ENCODE measurements around the gene CCNL2. TPM values are rescaled to one million over a fixed set of nuclear protein-coding genes. Genes with fewer than 3 reads are reported as not detected.

The CCNL2 gene
- total RNA-seq, 4 donors from 2014 or later, result 311 to 362 (median 339) TPM

GRCh38 chr1:1340791-1341548, 58.2 kb downstream of the CCNL2 start:
- Histone ChIP-seq H3K27me3 (no peaks in the 10 kb centered on the region), H3K27ac (no peak overlapping the region), H3K4me3 (no peak overlapping the region), H3K4me1 (peaks cover 0 to 38% (median 20%) of the 10 kb centered on the region in 4 donors), H3K9me3 (no peaks in the 10 kb centered on the region), H3K36me3 (peaks cover 0 to 63% (median 15%) of the 10 kb centered on the region in 3 donors)
- WGBS, 2 donors, result 92 to 93% methylated on average over 36 of the region's 36 CpGs
- no peak for TF ChIP-seq EP300 (IDR thresholded peaks at IDR 0.05)
- TF ChIP-seq, protein P1, sequence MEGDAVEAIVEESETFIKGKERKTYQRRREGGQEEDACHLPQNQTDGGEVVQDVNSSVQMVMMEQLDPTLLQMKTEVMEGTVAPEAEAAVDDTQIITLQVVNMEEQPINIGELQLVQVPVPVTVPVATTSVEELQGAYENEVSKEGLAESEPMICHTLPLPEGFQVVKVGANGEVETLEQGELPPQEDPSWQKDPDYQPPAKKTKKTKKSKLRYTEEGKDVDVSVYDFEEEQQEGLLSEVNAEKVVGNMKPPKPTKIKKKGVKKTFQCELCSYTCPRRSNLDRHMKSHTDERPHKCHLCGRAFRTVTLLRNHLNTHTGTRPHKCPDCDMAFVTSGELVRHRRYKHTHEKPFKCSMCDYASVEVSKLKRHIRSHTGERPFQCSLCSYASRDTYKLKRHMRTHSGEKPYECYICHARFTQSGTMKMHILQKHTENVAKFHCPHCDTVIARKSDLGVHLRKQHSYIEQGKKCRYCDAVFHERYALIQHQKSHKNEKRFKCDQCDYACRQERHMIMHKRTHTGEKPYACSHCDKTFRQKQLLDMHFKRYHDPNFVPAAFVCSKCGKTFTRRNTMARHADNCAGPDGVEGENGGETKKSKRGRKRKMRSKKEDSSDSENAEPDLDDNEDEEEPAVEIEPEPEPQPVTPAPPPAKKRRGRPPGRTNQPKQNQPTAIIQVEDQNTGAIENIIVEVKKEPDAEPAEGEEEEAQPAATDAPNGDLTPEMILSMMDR (IDR thresholded peaks at IDR 0.05), result no peak
- no peak for TF ChIP-seq POLR2A (IDR thresholded peaks at IDR 0.05)
- no peak for DNase-seq (ENCODE audit: low spot score in 2 of 2)

DNA sequence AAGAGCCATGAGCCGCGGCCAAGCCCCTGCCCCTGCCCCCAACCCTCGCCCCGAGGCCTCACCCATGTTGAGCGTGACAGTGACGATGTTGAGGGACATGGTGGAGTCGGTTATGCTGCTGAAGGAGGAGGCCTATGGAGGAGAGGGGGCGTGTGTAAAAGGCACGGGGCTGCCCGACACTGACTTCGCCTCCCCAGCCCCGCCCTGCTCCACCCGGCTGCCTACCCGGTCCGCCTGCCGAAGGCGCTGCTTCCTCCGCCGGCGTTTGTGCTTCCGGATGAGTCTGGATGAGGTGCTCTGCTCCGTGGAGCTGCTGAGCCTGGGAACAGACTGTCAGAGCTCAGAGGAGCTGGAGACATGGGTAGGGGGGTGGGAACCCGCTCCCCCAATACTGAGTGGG, 59.0 kb downstream of the CCNL2 start:
- TF ChIP-seq, protein P1 (IDR thresholded peaks at IDR 0.05), result no peak
- TF ChIP-seq POLR2A (IDR thresholded peaks at IDR 0.05), result no peak
- no peak for TF ChIP-seq EP300 (IDR thresholded peaks at IDR 0.05)
- no peaks in the 10 kb centered on the region for H3K27me3 ChIP-seq
- no peaks in the 10 kb centered on the region for H3K9me3 ChIP-seq
- H3K4me3 ChIP-seq, result no peak overlapping the region
- H3K4me1 ChIP-seq, result peaks cover 0 to 30% (median 13%) of the 10 kb centered on the region in 4 donors
- H3K36me3 ChIP-seq, result peaks cover 0 to 71% (median 15%) of the 10 kb centered on the region in 3 donors
- no peak overlapping the region for H3K27ac ChIP-seq
- no peak for DNase-seq (ENCODE audit: low spot score in 2 of 2)
- 81 to 85% methylated on average over 13 to 21 of the region's 23 CpGs for WGBS, 2 donors

- TF ChIP-seq POLR2A (IDR thresholded peaks at IDR 0.05) (no peak), EP300 (IDR thresholded peaks at IDR 0.05) (no peak)
- 94% methylated on average over 32 to 36 of the region's 36 CpGs for WGBS, 2 donors
- DNase-seq (ENCODE audit: low spot score in 2 of 2), result no peak
- peaks cover 0 to 81% (median 15%) of the 10 kb centered on the region in 3 donors for H3K36me3 ChIP-seq
- no peak overlapping the region for H3K27ac ChIP-seq
- no peak overlapping the region for H3K4me3 ChIP-seq
- no peaks in the 10 kb centered on the region for H3K9me3 ChIP-seq
- no peaks in the 10 kb centered on the region for H3K27me3 ChIP-seq
- H3K4me1 ChIP-seq, result peaks cover 0 to 19% (median 2%) of the 10 kb centered on the region in 4 donors
Observed at GRCh38 chr1:1338278-1338677, 60.9 kb downstream of the CCNL2 start.

GRCh38 chr1:1337793-1338147, 61.4 kb downstream of the CCNL2 start:
- DNase-seq (ENCODE audit: low spot score in 2 of 2), result no peak
- 83 to 85% methylated on average over 17 to 18 of the region's 18 CpGs for WGBS, 2 donors
- Histone ChIP-seq H3K36me3 (peaks cover 0 to 83% (median 15%) of the 10 kb centered on the region in 3 donors), H3K4me3 (no peak overlapping the region), H3K27me3 (no peaks in the 10 kb centered on the region), H3K27ac (no peak overlapping the region), H3K4me1 (peaks cover 0 to 19% (median 3%) of the 10 kb centered on the region in 4 donors), H3K9me3 (no peaks in the 10 kb centered on the region)
- TF ChIP-seq, protein P1 (IDR thresholded peaks at IDR 0.05), result no peak
- TF ChIP-seq EP300 (IDR thresholded peaks at IDR 0.05), result no peak
- no peak for TF ChIP-seq POLR2A (IDR thresholded peaks at IDR 0.05)

- no peak for DNase-seq (ENCODE audit: low spot score in 2 of 2)
- Histone ChIP-seq H3K9me3 (no peaks in the 10 kb centered on the region), H3K36me3 (peaks cover 0 to 82% (median 15%) of the 10 kb centered on the region in 3 donors), H3K4me3 (no peak overlapping the region), H3K27me3 (no peaks in the 10 kb centered on the region), H3K4me1 (peaks cover 0 to 19% (median 3%) of the 10 kb centered on the region in 4 donors), H3K27ac (no peak overlapping the region)
- TF ChIP-seq, protein P1 (IDR thresholded peaks at IDR 0.05), result no peak
- no peak for TF ChIP-seq EP300 (IDR thresholded peaks at IDR 0.05)
- no peak for TF ChIP-seq POLR2A (IDR thresholded peaks at IDR 0.05)
- 92% methylated on average over 28 to 32 of the region's 32 CpGs for WGBS, 2 donors
Observed at GRCh38 chr1:1336931-1337792, 62.0 kb downstream of the CCNL2 start.
